Measurements from ENCODE around the gene PLK5. TPM values are rescaled to one million over a fixed set of nuclear protein-coding genes. Genes with fewer than 3 reads are reported as not detected.
"Not testable (repeated sequence)": the region's sequence is repeated elsewhere in the genome, so short reads cannot be mapped to it uniquely, and the experiment has no call there.

The PLK5 gene
- total RNA-seq, 1 experiment from 2014 or later, result 0.14 TPM

- DNase-seq, result no peak
- Histone ChIP-seq H3K36me3 (replicated peaks; ENCODE audit: control insufficient read depth, insufficient read depth, low read length) (no peaks in the 10 kb centered on the region), H3K27me3 (ENCODE audit: control insufficient read depth, insufficient read depth, low read length) (peaks cover 26% of the 10 kb centered on the region), H3K4me3 (ENCODE audit: insufficient read depth, low read depth, low read length) (no peak overlapping the region)
Observed at GRCh38 chr19:1522838-1523237, 1.0 kb upstream of the PLK5 start.

GRCh38 chr19:1524287-1524971 is 552 bp downstream of the PLK5 start:
- DNase-seq, result no peak
- Histone ChIP-seq H3K27me3 (ENCODE audit: control insufficient read depth, insufficient read depth, low read length) (peaks cover 24% of the 10 kb centered on the region), H3K36me3 (replicated peaks; ENCODE audit: control insufficient read depth, insufficient read depth, low read length) (no peaks in the 10 kb centered on the region), H3K4me3 (ENCODE audit: insufficient read depth, low read depth, low read length) (peak overlapping the region; percentile 35)

DNA sequence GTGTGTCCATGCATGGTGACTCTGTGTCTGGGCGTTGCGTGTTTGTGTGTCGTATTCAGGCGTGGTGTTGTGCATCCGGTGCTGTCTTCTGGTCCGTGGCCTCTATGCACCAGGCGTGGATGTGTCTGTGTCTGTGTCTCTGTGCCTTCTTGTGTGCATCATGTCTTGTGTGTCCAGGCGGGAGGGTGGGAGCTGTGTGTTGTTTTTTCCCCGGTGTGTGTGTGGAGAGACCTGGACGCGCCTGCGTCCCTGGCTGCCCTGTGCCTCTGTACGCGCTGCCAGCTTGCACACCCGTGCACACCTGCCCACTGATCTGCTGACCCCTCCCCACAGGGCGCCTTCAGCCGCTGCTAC is 1.1 kb downstream of the PLK5 start:
- H3K36me3 ChIP-seq (replicated peaks; ENCODE audit: control insufficient read depth, insufficient read depth, low read length), result no peaks in the 10 kb centered on the region
- H3K4me3 ChIP-seq (ENCODE audit: insufficient read depth, low read depth, low read length), result no peak overlapping the region
- peaks cover 24% of the 10 kb centered on the region for H3K27me3 ChIP-seq (ENCODE audit: control insufficient read depth, insufficient read depth, low read length)
- no peak for DNase-seq

GRCh38 chr19:1525343-1525742 is 1.5 kb downstream of the PLK5 start:
- peak; percentile 72 for DNase-seq
- no peaks in the 10 kb centered on the region for H3K36me3 ChIP-seq (replicated peaks; ENCODE audit: control insufficient read depth, insufficient read depth, low read length)
- peaks cover 24% of the 10 kb centered on the region for H3K27me3 ChIP-seq (ENCODE audit: control insufficient read depth, insufficient read depth, low read length)

DNA sequence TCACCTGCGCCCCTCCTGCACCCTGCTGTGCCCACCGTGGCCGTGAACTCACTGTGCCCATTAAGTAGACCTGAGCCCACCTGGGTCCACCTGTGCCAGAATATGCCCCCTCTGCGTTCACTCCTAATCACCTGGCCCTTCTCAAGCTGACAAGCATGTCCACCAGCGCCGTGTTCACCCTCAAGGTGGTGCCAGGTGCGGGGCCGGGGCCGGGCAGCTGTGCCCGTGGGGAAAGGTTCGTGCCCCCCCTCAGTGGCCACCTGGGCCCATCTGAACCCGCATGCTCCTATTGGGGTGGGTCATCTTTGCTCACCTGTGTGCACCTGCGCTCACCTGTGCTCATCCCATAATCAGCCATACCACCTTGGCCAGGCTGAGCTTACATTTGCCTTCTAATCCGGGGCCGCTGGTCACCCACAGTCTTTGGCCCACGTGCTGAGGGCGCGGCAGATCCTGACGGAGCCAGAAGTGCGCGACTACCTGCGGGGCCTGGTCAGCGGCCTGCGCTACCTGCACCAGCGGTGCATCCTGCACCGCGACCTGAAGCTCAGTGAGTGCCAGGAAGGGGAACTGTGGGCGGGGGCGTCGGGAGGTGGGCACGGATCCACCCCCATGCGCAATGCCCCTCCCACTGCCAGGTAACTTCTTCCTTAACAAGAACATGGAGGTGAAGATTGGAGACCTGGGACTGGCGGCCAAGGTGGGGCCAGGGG is 2.3 kb downstream of the PLK5 start:
- Histone ChIP-seq H3K27me3 (ENCODE audit: control insufficient read depth, insufficient read depth, low read length) (peaks cover 24% of the 10 kb centered on the region), H3K4me3 (ENCODE audit: insufficient read depth, low read depth, low read length) (no peak overlapping the region), H3K36me3 (replicated peaks; ENCODE audit: control insufficient read depth, insufficient read depth, low read length) (no peaks in the 10 kb centered on the region)
- no peak for DNase-seq

More at GRCh38 chr19:1525343-1525742, 1.5 kb downstream of the PLK5 start:
- no peak overlapping the region for H3K4me3 ChIP-seq (ENCODE audit: insufficient read depth, low read depth, low read length)

DNA sequence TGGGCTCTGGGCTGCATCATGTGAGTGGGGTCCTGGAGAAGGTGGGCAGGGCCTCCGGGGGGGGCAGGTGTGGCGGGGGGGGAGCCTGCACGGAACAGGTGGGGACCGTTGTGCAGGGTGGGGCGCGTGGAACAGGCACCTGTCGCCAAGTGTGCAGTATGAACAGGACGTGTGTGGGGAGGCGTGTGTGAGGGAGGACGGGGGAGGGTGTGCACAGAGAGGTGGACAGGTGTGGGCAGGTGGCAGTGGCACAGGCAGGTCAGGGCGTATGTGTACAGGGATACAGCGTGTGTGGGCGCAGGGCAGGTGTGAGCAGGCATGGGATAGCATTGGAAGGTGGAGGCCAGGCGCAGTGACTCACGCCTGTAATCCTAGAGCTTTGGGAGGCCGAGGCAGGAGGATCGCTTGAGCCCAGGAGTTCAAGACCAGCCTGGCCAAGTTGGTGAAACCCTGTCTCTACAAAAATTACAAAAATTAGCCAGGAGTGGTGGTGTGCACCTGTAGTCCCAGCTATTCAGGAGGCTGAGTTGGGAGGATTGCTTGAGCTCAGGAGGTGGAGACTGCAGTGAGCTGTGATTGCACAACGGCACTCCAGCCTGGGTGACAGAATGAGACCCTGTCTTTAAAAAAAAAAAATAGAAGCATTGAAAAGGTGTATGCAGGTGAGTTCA is 3.2 kb downstream of the PLK5 start:
- Histone ChIP-seq H3K4me3 (ENCODE audit: insufficient read depth, low read depth, low read length) (no peak overlapping the region), H3K36me3 (replicated peaks; ENCODE audit: control insufficient read depth, insufficient read depth, low read length) (no peaks in the 10 kb centered on the region), H3K27me3 (ENCODE audit: control insufficient read depth, insufficient read depth, low read length) (peaks cover 24% of the 10 kb centered on the region)
- no peak for DNase-seq

GRCh38 chr19:1527650-1528309 is 3.9 kb downstream of the PLK5 start:
- Histone ChIP-seq H3K36me3 (replicated peaks; ENCODE audit: control insufficient read depth, insufficient read depth, low read length) (no peaks in the 10 kb centered on the region), H3K27me3 (ENCODE audit: control insufficient read depth, insufficient read depth, low read length) (peaks cover 23% of the 10 kb centered on the region), H3K4me3 (ENCODE audit: insufficient read depth, low read depth, low read length) (no peak overlapping the region)
- no peak for DNase-seq

- no peaks in the 10 kb centered on the region for H3K36me3 ChIP-seq (replicated peaks; ENCODE audit: control insufficient read depth, insufficient read depth, low read length)
- peaks cover 15% of the 10 kb centered on the region for H3K27me3 ChIP-seq (ENCODE audit: control insufficient read depth, insufficient read depth, low read length)
- DNase-seq, result no peak
- no peak overlapping the region for H3K4me3 ChIP-seq (ENCODE audit: insufficient read depth, low read depth, low read length)
Observed at GRCh38 chr19:1528596-1529429, 4.9 kb downstream of the PLK5 start.

DNA sequence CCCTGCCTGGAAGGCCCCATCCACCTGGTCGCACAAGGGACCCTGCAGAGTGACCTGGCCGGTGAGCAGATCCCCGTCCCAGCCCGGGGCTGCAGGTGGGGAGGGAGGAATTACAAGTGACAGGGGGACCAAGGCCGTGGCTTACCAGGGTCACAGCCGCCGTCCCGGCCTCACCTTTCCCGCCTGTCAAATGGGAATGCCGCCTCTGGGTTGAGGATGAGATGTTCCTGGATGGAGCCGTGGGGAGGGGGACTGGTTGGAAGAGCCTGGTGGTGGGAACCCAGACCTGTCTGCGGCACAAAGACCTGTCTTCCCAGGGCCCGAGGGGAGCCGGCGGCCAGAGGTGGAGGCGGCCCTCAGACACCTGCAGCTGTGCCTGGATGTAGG is 5.5 kb downstream of the PLK5 start:
- peaks cover 10% of the 10 kb centered on the region for H3K27me3 ChIP-seq (ENCODE audit: control insufficient read depth, insufficient read depth, low read length)
- no peaks in the 10 kb centered on the region for H3K36me3 ChIP-seq (replicated peaks; ENCODE audit: control insufficient read depth, insufficient read depth, low read length)
- DNase-seq, result no peak
- H3K4me3 ChIP-seq (ENCODE audit: insufficient read depth, low read depth, low read length), result no peak overlapping the region

DNA sequence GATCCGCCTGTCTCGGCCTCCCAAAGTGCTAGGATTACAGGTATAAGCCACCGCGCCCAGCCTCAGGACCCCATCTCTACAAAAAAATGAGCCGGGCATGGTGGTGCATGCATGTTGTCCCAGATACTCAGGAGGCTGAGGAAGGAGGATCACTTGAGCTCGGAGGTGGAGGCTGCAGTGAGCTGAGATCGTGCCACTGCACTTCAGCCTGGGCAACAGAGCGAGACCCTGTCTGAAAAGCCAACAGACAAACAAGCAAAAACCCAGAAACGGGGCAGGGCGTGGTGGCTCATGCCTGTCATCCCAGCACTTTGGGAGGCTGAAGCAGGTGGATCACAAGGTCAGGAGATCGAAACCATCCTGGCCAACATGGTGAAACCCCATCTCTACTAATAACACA is 7.0 kb downstream of the PLK5 start:
- H3K4me3 ChIP-seq (ENCODE audit: insufficient read depth, low read depth, low read length); H3K27me3 ChIP-seq (ENCODE audit: control insufficient read depth, insufficient read depth, low read length); DNase-seq; H3K36me3 ChIP-seq (replicated peaks; ENCODE audit: control insufficient read depth, insufficient read depth, low read length): not testable (repeated sequence)

DNA sequence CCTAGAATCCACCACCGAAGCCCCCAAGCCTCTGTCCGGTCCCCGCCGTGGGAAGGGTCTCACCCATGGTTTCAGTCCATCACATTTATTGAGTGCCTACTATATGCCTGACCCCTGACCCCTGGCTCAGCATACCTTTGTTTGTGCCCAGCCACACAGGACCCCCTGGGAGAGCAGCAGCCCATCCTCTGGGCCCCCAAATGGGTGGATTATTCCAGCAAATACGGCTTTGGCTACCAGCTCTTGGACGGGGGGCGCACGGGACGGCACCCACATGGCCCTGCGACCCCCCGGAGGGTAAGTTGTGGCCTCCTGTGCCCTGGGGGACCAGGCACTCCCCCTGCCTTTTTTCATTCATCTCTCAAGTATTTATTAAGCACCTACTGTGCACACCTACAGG is 7.7 kb downstream of the PLK5 start:
- no peaks in the 10 kb centered on the region for H3K36me3 ChIP-seq (replicated peaks; ENCODE audit: control insufficient read depth, insufficient read depth, low read length)
- no peak overlapping the region for H3K4me3 ChIP-seq (ENCODE audit: insufficient read depth, low read depth, low read length)
- no peak for DNase-seq
- H3K27me3 ChIP-seq (ENCODE audit: control insufficient read depth, insufficient read depth, low read length), result no peaks in the 10 kb centered on the region

DNA sequence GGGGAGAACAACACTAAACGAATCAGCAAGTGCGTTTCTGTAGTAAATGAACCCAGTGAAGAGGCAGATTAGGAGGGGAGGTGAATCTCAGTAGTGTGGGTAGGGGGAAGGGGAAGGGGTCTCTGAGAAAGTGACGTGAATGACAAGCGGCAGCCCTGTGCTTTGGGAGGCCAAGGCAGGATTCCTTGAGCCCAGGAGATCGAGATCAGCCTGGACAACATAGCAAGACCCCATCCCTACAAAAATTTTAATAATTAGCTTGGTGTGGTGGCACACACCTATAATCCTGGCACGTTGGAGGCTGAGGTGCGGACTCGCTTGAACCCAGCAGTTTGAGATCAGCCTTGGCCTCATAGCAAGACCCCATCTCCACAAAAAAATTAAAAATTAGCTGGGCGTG is 8.1 kb downstream of the PLK5 start:
- Histone ChIP-seq H3K36me3 (replicated peaks; ENCODE audit: control insufficient read depth, insufficient read depth, low read length) (no peaks in the 10 kb centered on the region), H3K4me3 (ENCODE audit: insufficient read depth, low read depth, low read length) (no peak overlapping the region), H3K27me3 (ENCODE audit: control insufficient read depth, insufficient read depth, low read length) (no peaks in the 10 kb centered on the region)
- no peak for DNase-seq

GRCh38 chr19:1533510-1534150 is 9.8 kb downstream of the PLK5 start:
- Histone ChIP-seq H3K4me3 (ENCODE audit: insufficient read depth, low read depth, low read length) (no peak overlapping the region), H3K36me3 (replicated peaks; ENCODE audit: control insufficient read depth, insufficient read depth, low read length) (no peaks in the 10 kb centered on the region), H3K27me3 (ENCODE audit: control insufficient read depth, insufficient read depth, low read length) (no peaks in the 10 kb centered on the region)
- DNase-seq, result peak; percentile 62

GRCh38 chr19:1534972-1535371 is 11.1 kb downstream of the PLK5 start:
- Histone ChIP-seq H3K36me3 (replicated peaks; ENCODE audit: control insufficient read depth, insufficient read depth, low read length) (no peaks in the 10 kb centered on the region), H3K4me3 (ENCODE audit: insufficient read depth, low read depth, low read length) (no peak overlapping the region), H3K27me3 (ENCODE audit: control insufficient read depth, insufficient read depth, low read length) (no peaks in the 10 kb centered on the region)
- DNase-seq, result no peak
